GM08714 (cell line): ENCODE measurements around the gene ARHGEF11.

Source experiments
- H3K4me3 ChIP-seq: fragments of 200-500 bp; sonication (Bioruptor generic); 2 replicates; pipeline ENCODE4 v1.5.1; 2014; ENCODE audit warnings: mild to moderate bottlenecking, low read length, inconsistent platforms
- ZNF274 ChIP-seq: IDR thresholded peaks from 2 replicates; pipeline ENCODE4 v1.6.1; 2012; ENCODE audit warnings: mild to moderate bottlenecking, low read depth, low read length

Gene ARHGEF11

GRCh38 chr1:157033357-157033876 lies 12.1 kb downstream of the ARHGEF11 start:
- no peak for TF ChIP-seq ZNF274
- H3K4me3 ChIP-seq: no peak overlapping the region

- no peak overlapping the region for H3K4me3 ChIP-seq
- no peak for TF ChIP-seq ZNF274
Observed at GRCh38 chr1:157032303-157032702, 13.2 kb downstream of the ARHGEF11 start.

GRCh38 chr1:157030728-157031127 lies 14.8 kb downstream of the ARHGEF11 start:
- H3K4me3 ChIP-seq: no peak overlapping the region
- no peak for TF ChIP-seq ZNF274

GRCh38 chr1:157028674-157029073 lies 16.9 kb downstream of the ARHGEF11 start:
- no peak for TF ChIP-seq ZNF274
- no peak overlapping the region for H3K4me3 ChIP-seq

GRCh38 chr1:157025856-157026255 lies 19.7 kb downstream of the ARHGEF11 start:
- H3K4me3 ChIP-seq: no peak overlapping the region
- TF ChIP-seq ZNF274: no peak

GRCh38 chr1:157025385-157025784 lies 20.2 kb downstream of the ARHGEF11 start:
- no peak for TF ChIP-seq ZNF274
- H3K4me3 ChIP-seq: no peak overlapping the region

GRCh38 chr1:157021688-157022087 lies 23.9 kb downstream of the ARHGEF11 start:
- H3K4me3 ChIP-seq: no peak overlapping the region
- no peak for TF ChIP-seq ZNF274

GRCh38 chr1:157019457-157019856 lies 26.1 kb downstream of the ARHGEF11 start:
- no peak overlapping the region for H3K4me3 ChIP-seq
- no peak for TF ChIP-seq ZNF274

- TF ChIP-seq ZNF274: no peak
- no peak overlapping the region for H3K4me3 ChIP-seq
Observed at GRCh38 chr1:157011845-157012244, 33.7 kb downstream of the ARHGEF11 start.

GRCh38 chr1:157008502-157008901 lies 37.0 kb downstream of the ARHGEF11 start:
- H3K4me3 ChIP-seq: no peak overlapping the region
- no peak for TF ChIP-seq ZNF274

GRCh38 chr1:157007306-157007705 lies 38.2 kb downstream of the ARHGEF11 start:
- TF ChIP-seq ZNF274: no peak

GRCh38 chr1:157006676-157007075 lies 38.9 kb downstream of the ARHGEF11 start:
- no peak overlapping the region for H3K4me3 ChIP-seq

More at GRCh38 chr1:157007306-157007705, 38.2 kb downstream of the ARHGEF11 start:
- H3K4me3 ChIP-seq: no peak overlapping the region

GRCh38 chr1:157005965-157006364 lies 39.6 kb downstream of the ARHGEF11 start:
- H3K4me3 ChIP-seq: no peak overlapping the region
- TF ChIP-seq ZNF274: no peak

More at GRCh38 chr1:157006676-157007075, 38.9 kb downstream of the ARHGEF11 start:
- no peak for TF ChIP-seq ZNF274

GRCh38 chr1:157004806-157005205 lies 40.7 kb downstream of the ARHGEF11 start:
- TF ChIP-seq ZNF274: no peak
- H3K4me3 ChIP-seq: no peak overlapping the region

GRCh38 chr1:157004327-157004726 lies 41.2 kb downstream of the ARHGEF11 start:
- TF ChIP-seq ZNF274: no peak
- no peak overlapping the region for H3K4me3 ChIP-seq

- no peak overlapping the region for H3K4me3 ChIP-seq
- TF ChIP-seq ZNF274: no peak
Observed at GRCh38 chr1:157001304-157001703, 44.2 kb downstream of the ARHGEF11 start.
